ENCODE results near the gene GORASP2. TPM values are rescaled to one million over a fixed set of nuclear protein-coding genes. Genes with fewer than 3 reads are reported as not detected.
"Not testable (repeated sequence)": the region's sequence is repeated elsewhere in the genome, so short reads cannot be mapped to it uniquely, and the experiment has no call there.

Gene GORASP2
- total RNA-seq, 1 donor from 2014 or later: 67.1 TPM

GRCh38 chr2:170917219-170917913 lies 11.7 kb upstream of the GORASP2 start:
- Mint-ChIP-seq H3K36me3 (peaks cover 12% of the 10 kb centered on the region), H3K4me1 (peaks cover 8% of the 10 kb centered on the region), H3K4me3 (peak overlapping the region; percentile 60), H3K27me3 (ENCODE audit: insufficient read depth, low read depth) (peaks cover 4% of the 10 kb centered on the region), H3K27ac (peak overlapping the region; percentile 97), H3K9me3 (peaks cover 43% of the 10 kb centered on the region)
- TF ChIP-seq CTCF (IDR thresholded peaks at IDR 0.05) (peak; percentile 31), EZH2 (IDR thresholded peaks at IDR 0.05) (no peak), EZH2phosphoT487 (IDR thresholded peaks at IDR 0.05) (no peak)
- peak overlapping the region; percentile 95 for H2AFZ ChIP-seq (replicated peaks)
- peak overlapping the region; percentile 83 for H3K4me2 ChIP-seq
- peak; percentile 86 for DNase-seq (ENCODE audit: low spot score)
- no peak overlapping the region for H3K9ac ChIP-seq
- peaks cover 31% of the 10 kb centered on the region for H3F3A ChIP-seq (ENCODE audit: low read depth)
- no peaks in the 10 kb centered on the region for H3K36me3 ChIP-seq
- H3K79me2 ChIP-seq (ENCODE audit: low read depth): no peaks in the 10 kb centered on the region
- no peaks in the 10 kb centered on the region for H3K27me3 ChIP-seq
- H3K27ac ChIP-seq: peak overlapping the region; percentile 86
- H4K20me1 ChIP-seq (ENCODE audit: low read depth): no peaks in the 10 kb centered on the region
- H3K9me3 ChIP-seq (ENCODE audit: low read depth): no peaks in the 10 kb centered on the region
- H3K4me3 ChIP-seq: peak overlapping the region; percentile 41
- H3K4me1 ChIP-seq: peaks cover 23% of the 10 kb centered on the region

GRCh38 chr2:170917957-170918356 lies 11.1 kb upstream of the GORASP2 start:
- no peaks in the 10 kb centered on the region for H4K20me1 ChIP-seq (ENCODE audit: low read depth)
- H3K36me3 ChIP-seq: no peaks in the 10 kb centered on the region
- Mint-ChIP-seq H3K27ac (peak overlapping the region; percentile 97), H3K4me3 (peak overlapping the region; percentile 60), H3K4me1 (peaks cover 8% of the 10 kb centered on the region), H3K9me3 (peaks cover 40% of the 10 kb centered on the region), H3K27me3 (ENCODE audit: insufficient read depth, low read depth) (peaks cover 4% of the 10 kb centered on the region), H3K36me3 (peaks cover 11% of the 10 kb centered on the region)
- peak overlapping the region; percentile 95 for H2AFZ ChIP-seq (replicated peaks)
- H3K9me3 ChIP-seq (ENCODE audit: low read depth): no peaks in the 10 kb centered on the region
- peak overlapping the region; percentile 86 for H3K27ac ChIP-seq
- H3K79me2 ChIP-seq (ENCODE audit: low read depth): no peaks in the 10 kb centered on the region
- peak overlapping the region; percentile 41 for H3K4me3 ChIP-seq
- TF ChIP-seq EZH2 (IDR thresholded peaks at IDR 0.05): no peak
- TF ChIP-seq EZH2phosphoT487 (IDR thresholded peaks at IDR 0.05): peak; percentile 21
- peaks cover 31% of the 10 kb centered on the region for H3F3A ChIP-seq (ENCODE audit: low read depth)
- DNase-seq (ENCODE audit: low spot score): peak; percentile 58
- H3K4me1 ChIP-seq: peaks cover 23% of the 10 kb centered on the region
- H3K4me2 ChIP-seq: peak overlapping the region; percentile 83
- no peak overlapping the region for H3K9ac ChIP-seq
- no peaks in the 10 kb centered on the region for H3K27me3 ChIP-seq

GRCh38 chr2:170921873-170922272 lies 7.2 kb upstream of the GORASP2 start:
- Histone ChIP-seq H3K4me1 (peaks cover 21% of the 10 kb centered on the region), H3F3A (ENCODE audit: low read depth) (peaks cover 27% of the 10 kb centered on the region)
- H3K27me3 Mint-ChIP-seq (ENCODE audit: insufficient read depth, low read depth); H3K27ac Mint-ChIP-seq; H3K9ac ChIP-seq; H3K79me2 ChIP-seq (ENCODE audit: low read depth); H3K36me3 ChIP-seq; H4K20me1 ChIP-seq (ENCODE audit: low read depth); H2AFZ ChIP-seq (replicated peaks); H3K4me2 ChIP-seq; H3K4me1 Mint-ChIP-seq; H3K27me3 ChIP-seq; DNase-seq (ENCODE audit: low spot score); H3K4me3 Mint-ChIP-seq; H3K27ac ChIP-seq; H3K9me3 ChIP-seq (ENCODE audit: low read depth); H3K4me3 ChIP-seq; H3K36me3 Mint-ChIP-seq: not testable (repeated sequence)
- peaks cover 30% of the 10 kb centered on the region for H3K9me3 Mint-ChIP-seq

- Mint-ChIP-seq H3K4me3 (no peak overlapping the region), H3K4me1 (peaks cover 6% of the 10 kb centered on the region), H3K27ac (no peak overlapping the region), H3K27me3 (ENCODE audit: insufficient read depth, low read depth) (peaks cover 3% of the 10 kb centered on the region), H3K36me3 (peaks cover under 1% of the 10 kb centered on the region), H3K9me3 (peaks cover 25% of the 10 kb centered on the region)
- Histone ChIP-seq H3K36me3 (no peaks in the 10 kb centered on the region), H2AFZ (replicated peaks) (no peak overlapping the region), H3K79me2 (ENCODE audit: low read depth) (peaks cover 6% of the 10 kb centered on the region), H4K20me1 (ENCODE audit: low read depth) (no peaks in the 10 kb centered on the region), H3K27ac (no peak overlapping the region), H3K27me3 (no peaks in the 10 kb centered on the region), H3K9ac (no peak overlapping the region), H3K4me3 (no peak overlapping the region), H3K4me1 (peaks cover 14% of the 10 kb centered on the region), H3F3A (ENCODE audit: low read depth) (peaks cover 17% of the 10 kb centered on the region), H3K9me3 (ENCODE audit: low read depth) (no peaks in the 10 kb centered on the region), H3K4me2 (no peak overlapping the region)
- no peak for DNase-seq (ENCODE audit: low spot score)
- TF ChIP-seq EZH2phosphoT487 (IDR thresholded peaks at IDR 0.05) (no peak), CTCF (IDR thresholded peaks at IDR 0.05) (no peak), EZH2 (IDR thresholded peaks at IDR 0.05) (no peak)
Observed at GRCh38 chr2:170922634-170923494, 6.2 kb upstream of the GORASP2 start.

Data from neural progenitor cell (in vitro differentiated cells).